ENCODE data around the gene C21orf58.

C21orf58 gene

GRCh38 chr21:46294647-46295176 lies 29.0 kb downstream of the C21orf58 start:
- no peak for DNase-seq

DNA sequence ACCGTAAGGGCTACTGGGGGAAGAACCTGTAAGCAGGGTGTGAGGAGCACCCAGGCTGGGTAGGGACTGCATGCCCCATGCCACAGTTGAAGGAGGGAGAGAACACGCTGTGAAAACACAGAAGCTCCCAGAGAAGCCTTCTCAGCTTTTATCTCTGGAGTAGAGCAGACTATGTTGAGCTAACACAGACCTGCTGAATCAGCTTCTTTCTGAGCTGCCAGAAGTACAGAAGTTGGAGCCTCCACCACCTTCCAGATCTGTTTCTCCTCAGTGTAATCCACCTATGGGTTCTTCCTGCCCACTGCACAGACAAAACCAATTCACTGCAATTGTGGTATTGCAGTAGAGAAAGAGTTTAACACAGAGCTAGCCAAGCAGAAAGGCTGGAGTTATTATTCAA lies 32.1 kb downstream of the C21orf58 start:
- no peak for DNase-seq

- DNase-seq: no peak
Observed at GRCh38 chr21:46289655-46290179, 34.0 kb downstream of the C21orf58 start.

DNA sequence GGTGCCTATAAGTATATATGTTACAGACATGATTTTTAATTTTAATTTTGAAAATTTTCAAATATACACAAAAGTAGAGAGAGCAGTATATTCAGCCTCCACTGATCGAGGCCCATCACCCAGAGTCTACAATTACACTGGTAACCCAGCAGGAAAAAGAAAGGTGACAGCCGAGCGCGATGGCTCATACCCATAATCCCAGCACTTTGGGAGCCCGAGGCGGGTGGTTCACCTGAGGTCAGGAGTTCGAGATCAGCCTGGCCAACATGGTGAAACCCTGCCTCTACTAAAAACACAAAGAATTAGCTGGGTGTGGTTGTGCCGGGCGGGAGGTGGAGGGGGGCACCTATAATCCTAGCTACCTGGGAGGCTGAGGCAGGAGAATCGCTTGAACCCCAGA lies 36.1 kb downstream of the C21orf58 start:
- no peak for DNase-seq

DNA sequence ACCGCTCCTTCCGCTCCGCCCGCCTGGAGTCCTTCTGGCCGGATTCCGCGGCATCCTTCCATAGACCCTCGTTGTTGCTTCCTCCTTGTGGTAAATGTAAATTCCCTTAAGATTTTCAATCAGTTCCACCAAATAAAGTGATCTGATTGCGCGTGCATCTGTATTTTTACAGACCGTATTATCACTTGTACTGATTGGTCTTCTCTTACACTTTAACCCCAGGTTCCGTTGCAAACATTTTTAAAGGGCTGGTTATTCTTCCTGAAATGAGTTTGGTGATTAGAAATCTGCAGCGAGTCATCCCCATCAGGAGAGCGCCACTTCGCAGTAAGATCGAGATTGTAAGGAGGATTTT lies 37.0 kb downstream of the C21orf58 start:
- peak; percentile 25 for DNase-seq

DNA sequence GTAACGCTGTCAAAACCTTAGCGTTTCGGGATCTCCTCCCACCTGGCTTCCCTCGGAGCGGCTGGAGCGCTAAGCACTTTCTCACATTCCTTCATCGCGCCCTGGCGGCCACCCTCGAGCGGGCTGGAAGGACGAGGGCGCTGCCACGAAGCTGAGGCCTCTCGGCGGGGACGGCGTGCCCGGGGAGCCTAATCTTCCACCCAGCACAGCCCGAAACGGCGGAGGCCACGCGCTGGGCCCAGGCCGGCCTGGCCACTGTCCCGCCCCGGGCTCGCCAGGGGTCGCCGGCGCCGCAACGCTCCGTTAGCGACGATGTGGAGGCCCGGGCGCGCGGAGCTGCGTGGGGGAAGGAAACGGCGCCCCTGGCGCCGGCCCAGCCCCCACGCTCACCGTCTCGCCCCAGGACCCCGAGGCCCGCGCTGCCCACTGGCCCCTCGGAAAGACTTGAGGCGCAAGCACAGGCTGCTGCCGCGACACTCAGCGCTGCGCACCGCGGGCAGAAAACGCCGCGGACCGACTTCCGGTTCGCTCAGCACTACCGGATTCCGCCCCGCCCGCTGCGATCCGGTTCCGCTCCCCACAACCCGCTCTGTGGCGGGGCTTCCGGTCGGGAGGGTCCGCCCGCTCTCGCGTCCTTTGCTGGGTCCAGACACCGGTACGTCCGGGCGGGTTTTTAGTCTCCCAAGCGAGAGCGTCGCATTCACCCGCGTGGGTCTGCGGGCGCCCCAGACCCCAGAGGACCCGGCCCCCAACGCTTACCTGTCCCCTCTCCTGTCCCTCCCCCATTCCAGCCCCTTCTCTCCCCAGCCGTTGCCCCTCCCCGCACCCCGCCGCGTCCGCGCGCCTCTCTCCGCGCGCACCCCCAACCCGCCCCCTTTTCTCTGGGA lies 37.7 kb downstream of the C21orf58 start, which contains the start of gene YBEY:
Gene YBEY (plus strand): TSS at position 582 of the 887 bp plus-strand sequence. CDS start 572 bp downstream, outside the sequence.
- DNase-seq: peak; percentile 60

DNA sequence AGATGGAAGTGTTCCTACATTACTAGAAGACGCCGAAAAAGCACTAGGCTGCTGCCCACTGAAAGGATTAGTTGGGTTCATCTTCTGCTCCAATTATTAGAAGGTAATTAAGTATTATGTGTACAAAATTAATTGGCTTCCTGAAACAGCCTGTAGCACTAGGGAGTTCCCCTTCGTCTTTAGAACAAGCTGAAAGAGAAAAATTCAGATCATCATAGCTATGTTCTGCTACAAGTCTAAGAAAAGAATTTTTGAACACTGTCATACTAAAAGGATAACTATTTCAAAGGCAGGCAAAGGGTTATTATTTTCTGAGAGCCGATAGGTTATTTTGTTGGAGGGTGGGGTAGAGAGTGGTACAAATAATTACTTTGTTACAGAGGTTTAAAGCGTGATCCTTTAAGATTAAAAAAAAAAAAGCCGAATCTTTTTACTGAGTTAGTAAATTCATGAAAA lies 38.4 kb downstream of the C21orf58 start, which contains the start of gene MCM3AP:
Gene MCM3AP (minus strand): TSS at position 406 of the 456 bp plus-strand sequence. CDS start 325 bp downstream, at position 81.
- DNase-seq: no peak

DNA sequence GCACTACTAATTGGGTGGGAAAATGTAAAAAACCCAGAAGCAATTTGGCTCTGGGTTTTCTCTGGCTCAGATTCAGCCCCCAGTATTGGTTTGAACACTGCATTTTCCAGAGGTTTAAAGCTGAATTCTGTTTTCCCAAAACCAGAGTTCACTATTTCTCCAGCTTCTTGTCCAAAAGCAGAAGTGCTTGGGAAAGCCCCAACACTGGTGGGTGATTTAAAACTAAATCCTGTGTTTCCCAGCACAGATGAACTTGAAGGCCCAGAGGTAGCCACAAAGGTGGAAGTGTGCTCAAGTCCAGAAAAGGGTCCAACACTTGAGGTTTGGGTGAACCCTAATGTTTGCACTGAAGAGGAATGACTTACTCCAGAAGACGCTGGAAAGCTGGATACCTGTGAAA lies 38.9 kb downstream of the C21orf58 start:
- DNase-seq: no peak

DNA sequence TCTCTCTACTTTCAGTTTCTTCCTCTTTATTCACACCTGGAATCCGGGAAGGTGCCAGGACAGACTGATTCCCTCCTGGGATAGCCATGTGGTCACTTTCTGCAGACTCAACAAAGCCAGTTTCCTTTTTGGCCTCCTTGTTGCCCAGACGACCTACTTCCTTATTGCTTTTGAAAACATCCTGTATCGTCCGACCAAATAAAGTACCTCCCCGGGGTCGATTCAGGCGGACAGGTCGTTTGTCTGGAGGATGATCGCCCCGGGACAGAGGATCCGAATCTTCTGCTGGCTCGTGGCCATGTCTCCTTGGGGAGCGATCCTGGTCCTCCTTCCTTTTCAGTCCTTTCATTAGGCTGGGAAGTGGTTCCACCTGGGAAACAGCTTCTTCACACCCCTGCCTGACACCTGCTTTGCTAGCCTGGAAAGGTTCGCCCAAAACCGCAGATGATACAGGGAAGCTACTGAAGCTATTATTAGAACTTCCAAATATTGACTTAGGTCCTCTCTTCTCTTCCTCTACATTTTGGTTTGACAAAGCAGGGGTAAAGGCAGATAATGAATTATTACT lies 39.5 kb downstream of the C21orf58 start:
- DNase-seq: no peak

- DNase-seq: no peak
Observed at GRCh38 chr21:46274797-46275390, 48.8 kb downstream of the C21orf58 start.

GRCh38 chr21:46273341-46273740 lies 50.3 kb downstream of the C21orf58 start:
- no peak for DNase-seq

DNA sequence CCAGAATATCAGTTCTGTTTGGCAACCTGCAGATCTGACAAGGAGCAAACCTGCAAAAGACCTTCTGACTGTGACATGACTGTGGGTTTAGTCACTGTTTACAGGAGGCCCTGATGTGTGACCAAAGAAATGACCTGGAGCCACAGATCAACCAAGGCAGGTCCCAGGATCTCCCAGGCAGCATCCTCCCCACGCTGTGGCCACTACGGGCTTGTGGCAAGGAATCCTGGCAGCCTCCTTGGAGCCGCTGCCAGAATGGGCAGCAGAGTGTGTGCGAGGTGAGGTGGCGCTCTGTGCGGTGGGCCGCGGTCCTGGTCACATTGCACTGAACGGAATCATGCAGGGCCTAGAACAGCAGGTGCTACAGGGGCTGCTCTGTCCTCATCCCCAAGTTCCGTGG lies 54.2 kb downstream of the C21orf58 start:
- DNase-seq: no peak

- no peak for DNase-seq
Observed at GRCh38 chr21:46268371-46268770, 55.3 kb downstream of the C21orf58 start.

DNA sequence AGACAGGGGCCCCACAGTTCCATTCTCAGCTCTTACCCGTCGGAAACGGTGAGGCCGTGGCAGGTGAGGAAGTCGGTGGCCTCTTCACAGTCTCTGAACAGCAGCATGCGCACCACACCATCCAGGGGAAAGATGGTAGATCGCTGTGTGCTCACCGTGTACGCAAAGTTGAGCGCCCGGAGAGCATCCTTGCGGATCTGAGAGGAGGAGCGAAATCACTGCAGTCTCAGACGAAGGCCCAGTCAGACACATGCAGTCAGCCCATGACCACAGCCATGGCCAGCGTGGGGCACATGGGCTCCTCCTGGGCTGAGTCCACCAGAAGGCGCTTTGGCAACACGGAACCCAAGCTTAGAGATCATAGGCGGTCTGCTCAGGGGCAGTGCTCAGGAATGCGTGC lies 56.7 kb downstream of the C21orf58 start:
- DNase-seq: no peak

DNA sequence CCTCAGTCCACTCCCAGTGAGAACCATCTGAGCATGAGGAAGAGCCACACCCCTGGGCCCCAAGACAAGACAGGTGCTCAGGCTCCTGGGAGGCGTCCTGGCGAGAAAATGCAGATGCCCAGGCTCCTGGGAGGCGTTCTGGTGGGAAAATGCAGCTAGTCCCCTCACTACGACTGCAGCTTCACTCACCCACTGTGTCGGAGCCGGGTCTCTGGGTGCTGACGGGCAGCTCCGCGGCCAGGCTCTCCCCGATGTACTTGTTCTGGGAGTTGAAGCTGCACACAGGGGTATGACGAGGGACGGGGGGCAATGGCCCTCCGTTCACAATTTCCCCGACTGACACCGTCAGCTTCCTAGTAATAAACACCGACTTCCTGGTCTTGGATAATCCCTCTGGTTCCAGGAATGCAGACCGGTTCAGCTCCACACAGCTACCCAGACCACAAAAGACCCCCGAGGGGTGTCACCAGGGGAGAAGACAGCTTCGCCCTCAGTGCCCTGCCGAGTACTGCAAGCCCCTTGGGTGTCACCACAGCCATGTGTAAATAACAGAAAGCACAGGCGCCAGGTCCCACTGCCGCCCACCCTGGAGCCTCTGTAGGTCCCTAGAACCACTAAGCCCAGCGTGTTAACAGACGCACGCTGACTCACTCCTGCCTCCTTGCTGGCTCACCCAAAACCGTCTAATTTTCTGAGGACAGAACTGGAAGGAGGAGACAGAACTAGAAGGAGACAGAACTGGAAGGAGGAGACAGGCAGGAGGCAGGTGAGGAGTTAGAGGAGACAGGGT lies 57.7 kb downstream of the C21orf58 start:
- no peak for DNase-seq

- DNase-seq: no peak
Observed at GRCh38 chr21:46264690-46265144, 59.0 kb downstream of the C21orf58 start.

- DNase-seq: no peak
Observed at GRCh38 chr21:46264046-46264689, 59.5 kb downstream of the C21orf58 start.

- DNase-seq: no peak
Observed at GRCh38 chr21:46256501-46256994, 67.1 kb downstream of the C21orf58 start.

DNA sequence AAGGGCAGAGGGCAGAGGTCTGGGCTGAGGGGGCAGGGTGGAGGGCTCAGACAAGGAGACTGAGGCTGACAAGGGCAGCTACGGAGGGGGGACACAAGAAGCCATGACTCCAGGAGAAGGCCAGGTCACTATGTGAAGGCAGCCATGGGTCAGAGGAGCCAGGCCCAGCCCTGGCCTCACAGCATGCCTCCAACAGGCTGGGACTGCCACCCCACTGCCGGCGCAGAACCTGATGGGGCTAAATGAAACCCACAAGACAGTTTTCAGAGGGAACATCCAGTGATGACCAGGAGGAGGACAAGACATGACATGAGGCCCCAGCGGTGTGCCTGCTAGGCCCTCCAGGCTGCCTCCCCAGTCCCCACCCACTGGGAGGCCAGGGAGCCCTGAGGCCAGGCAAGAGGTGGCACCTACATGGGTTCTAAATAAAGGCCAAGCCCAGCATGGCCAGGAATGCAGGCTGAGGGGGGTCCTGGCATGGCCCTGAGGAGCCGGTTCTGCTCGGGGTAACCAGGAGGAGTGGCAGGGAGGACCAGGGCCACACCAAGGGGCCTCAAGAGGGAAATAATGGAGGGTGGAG lies 67.8 kb downstream of the C21orf58 start:
- no peak for DNase-seq

DNA sequence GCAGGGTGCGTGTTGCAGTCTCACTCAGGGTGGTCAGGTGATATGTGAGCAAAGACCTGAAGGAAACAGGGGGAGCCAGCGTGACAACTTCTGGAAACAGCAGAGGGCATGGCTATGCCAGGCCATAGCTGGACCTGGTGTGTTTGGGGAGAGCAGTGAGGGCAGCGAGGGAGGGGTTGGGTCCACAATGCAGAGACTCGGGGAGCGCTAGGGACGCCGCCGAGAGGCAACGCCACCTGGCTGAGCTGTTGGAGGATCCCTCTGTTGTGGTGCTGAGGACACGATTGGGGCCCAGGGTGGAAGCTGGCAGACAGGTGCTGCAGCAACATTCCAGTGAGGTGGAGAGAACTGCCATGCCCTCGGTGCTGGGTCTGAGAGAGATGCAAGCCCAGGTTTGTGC lies 68.5 kb downstream of the C21orf58 start:
- DNase-seq: no peak

All from NCI-H524 treated with DMSO at 0.1 percent for 48 hours (cell line).